ENCODE measurements around the gene RFTN1.

DNA sequence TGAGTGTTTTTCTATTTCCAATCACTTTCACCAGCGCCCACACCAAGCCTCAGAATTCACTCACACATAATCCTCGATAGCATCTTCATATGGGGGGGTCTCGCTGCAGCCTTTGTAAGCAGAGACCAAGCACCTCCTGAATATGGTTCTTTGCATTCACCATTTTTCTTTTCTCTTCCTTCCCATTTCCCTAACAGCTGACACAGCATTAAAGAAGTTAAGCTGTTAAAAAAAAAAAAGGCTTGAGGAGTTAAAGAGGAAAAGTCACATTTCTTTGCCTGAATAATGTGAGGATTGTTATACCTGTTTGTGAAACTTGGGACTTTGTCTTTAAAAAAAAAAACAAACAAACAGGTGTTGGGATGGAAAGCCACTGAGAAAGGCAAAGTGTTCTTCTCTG, 41.6 kb downstream of the RFTN1 start:
- TF ChIP-seq, protein P1, sequence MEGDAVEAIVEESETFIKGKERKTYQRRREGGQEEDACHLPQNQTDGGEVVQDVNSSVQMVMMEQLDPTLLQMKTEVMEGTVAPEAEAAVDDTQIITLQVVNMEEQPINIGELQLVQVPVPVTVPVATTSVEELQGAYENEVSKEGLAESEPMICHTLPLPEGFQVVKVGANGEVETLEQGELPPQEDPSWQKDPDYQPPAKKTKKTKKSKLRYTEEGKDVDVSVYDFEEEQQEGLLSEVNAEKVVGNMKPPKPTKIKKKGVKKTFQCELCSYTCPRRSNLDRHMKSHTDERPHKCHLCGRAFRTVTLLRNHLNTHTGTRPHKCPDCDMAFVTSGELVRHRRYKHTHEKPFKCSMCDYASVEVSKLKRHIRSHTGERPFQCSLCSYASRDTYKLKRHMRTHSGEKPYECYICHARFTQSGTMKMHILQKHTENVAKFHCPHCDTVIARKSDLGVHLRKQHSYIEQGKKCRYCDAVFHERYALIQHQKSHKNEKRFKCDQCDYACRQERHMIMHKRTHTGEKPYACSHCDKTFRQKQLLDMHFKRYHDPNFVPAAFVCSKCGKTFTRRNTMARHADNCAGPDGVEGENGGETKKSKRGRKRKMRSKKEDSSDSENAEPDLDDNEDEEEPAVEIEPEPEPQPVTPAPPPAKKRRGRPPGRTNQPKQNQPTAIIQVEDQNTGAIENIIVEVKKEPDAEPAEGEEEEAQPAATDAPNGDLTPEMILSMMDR (IDR thresholded peaks at IDR 0.05; ENCODE audit: low read depth, low read length, poor library complexity, severe bottlenecking) = no peak
- TF ChIP-seq EZH2phosphoT487 (IDR thresholded peaks at IDR 0.05; ENCODE audit: borderline replicate concordance, low read length) = no peak

Measured in DOHH2 (cell line).